Head of caudate nucleus (tissue), 42 donors: Measurements from ENCODE around the gene TBC1D4.

ENCODE experiments used
- DNase-seq, 42 donors: peaks; one replicate each; pipeline versions ENCODE4 v3.0.0 to v3.0.0-alpha.2; 2020 to 2021; ENCODE audit warnings: mixed read lengths in 7 of 42
- intact Hi-C: fragments of 100-400 bp; cut with DNase I; formaldehyde crosslinking; loops from one replicate; pipeline ENCODE4 v1.15.0; 2022

Gene TBC1D4, protein sequence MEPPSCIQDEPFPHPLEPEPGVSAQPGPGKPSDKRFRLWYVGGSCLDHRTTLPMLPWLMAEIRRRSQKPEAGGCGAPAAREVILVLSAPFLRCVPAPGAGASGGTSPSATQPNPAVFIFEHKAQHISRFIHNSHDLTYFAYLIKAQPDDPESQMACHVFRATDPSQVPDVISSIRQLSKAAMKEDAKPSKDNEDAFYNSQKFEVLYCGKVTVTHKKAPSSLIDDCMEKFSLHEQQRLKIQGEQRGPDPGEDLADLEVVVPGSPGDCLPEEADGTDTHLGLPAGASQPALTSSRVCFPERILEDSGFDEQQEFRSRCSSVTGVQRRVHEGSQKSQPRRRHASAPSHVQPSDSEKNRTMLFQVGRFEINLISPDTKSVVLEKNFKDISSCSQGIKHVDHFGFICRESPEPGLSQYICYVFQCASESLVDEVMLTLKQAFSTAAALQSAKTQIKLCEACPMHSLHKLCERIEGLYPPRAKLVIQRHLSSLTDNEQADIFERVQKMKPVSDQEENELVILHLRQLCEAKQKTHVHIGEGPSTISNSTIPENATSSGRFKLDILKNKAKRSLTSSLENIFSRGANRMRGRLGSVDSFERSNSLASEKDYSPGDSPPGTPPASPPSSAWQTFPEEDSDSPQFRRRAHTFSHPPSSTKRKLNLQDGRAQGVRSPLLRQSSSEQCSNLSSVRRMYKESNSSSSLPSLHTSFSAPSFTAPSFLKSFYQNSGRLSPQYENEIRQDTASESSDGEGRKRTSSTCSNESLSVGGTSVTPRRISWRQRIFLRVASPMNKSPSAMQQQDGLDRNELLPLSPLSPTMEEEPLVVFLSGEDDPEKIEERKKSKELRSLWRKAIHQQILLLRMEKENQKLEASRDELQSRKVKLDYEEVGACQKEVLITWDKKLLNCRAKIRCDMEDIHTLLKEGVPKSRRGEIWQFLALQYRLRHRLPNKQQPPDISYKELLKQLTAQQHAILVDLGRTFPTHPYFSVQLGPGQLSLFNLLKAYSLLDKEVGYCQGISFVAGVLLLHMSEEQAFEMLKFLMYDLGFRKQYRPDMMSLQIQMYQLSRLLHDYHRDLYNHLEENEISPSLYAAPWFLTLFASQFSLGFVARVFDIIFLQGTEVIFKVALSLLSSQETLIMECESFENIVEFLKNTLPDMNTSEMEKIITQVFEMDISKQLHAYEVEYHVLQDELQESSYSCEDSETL (N-terminal part only)

DNA sequence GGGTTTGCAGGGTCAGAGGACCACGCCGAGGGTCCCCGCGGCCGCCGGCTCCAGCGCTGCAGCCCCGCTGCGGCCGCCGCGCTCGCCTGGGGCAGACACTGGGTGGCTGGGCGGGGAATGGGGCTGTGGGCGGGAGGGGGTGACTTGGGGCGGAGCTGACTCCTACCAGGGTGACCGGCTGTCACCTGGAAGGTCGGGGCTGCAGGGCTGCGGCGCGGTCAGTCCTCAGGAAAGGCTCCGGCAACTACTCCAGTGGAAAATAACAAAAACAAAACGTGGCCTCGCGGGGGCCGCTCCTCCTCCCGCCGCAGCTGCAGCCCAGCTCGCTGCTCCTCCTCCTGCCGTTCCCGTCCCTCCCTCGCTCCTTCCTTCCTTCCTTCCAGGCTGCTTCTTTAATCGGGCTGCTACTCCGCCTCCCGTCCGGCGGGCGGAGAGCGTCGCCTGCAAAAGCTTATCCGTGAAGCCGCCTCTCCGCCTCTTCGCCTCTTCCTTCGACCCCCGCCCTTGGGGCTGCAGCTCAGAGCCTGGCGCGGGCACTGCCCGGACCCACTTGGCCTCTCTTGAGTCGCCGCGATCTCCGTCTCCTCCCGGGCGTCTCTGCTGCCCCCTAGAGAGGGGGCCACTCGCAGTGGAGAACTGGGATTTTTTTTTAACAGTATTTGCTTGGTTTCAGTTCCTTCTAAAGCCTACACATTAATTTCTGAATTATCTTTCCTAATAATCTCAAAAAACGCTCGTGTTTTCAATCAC, at the start of gene TBC1D4:
Gene TBC1D4 (minus strand): TSS at position 100 of the 750 bp plus-strand sequence. CDS start 402 bp downstream, outside the sequence.
- DNase-seq = peak; percentile 49 to 91 (median 84)
- intact Hi-C loops = loop anchor here (5.0 to 10.0 kb wide), 2 partner anchors 65 to 107 kb away; partner anchors contain the start of gene UCHL3

- intact Hi-C loops = no loop called here
- no peak for DNase-seq
Observed at GRCh38 chr13:75530549-75530961, 48.6 kb upstream of the TBC1D4 start.

DNA sequence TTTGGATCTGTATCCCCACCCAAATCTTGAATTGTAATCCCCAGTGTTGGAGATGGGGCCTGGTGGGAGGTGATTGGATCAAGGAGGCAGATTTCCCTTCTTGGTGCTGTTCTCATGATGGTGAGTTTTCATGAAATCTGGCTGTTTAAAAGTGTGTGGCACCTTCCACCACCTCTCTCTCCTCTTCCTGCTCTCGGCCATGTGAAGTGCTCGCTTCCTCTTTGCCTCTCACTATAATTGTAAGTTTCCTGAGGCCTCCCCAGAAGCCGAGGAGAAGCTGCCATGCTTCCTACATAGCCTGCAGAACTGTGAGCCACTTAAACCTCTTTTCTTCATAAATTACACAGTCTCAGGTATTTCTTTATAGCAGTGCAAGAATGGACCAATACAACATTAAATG, 40.0 kb upstream of the TBC1D4 start:
- no peak for DNase-seq
- intact Hi-C loops = no loop called here

DNA sequence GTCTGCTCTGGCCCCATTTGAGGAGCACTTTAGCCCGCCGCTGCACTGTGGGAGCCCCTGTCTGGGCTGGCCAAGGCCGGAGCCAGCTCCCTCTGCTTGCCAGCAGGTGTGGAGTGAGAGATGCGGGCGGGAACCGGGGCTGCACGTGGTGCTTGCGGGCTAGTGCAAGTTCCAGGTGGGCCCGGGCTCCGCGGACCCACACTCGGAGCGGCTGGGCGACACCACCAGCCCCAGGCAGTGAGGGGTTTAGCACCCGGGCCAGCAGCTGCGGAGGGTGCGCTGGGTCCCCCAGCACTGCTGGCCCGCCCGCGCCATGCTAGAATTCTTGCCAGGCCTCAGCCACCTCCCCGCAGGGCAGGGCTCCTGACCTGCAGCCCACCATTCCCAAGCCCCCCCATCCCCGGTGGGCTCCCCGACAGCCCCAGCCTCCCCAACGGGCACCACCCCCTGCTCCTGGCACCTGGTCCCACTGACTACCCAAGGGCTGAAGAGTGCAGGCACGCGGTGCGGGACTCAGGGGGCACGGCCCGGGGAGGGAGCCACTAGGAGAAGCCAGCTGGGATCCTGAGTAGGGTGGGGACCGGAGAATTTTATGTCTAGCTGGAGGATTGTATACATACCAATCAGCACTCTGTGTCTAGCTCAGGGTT, 36.6 kb upstream of the TBC1D4 start:
- no peak for DNase-seq
- intact Hi-C loops = no loop called here

- intact Hi-C loops = no loop called here
Observed at GRCh38 chr13:75514080-75514995, 32.4 kb upstream of the TBC1D4 start.

GRCh38 chr13:75513271-75513670, 31.3 kb upstream of the TBC1D4 start:
- intact Hi-C loops = no loop called here
- DNase-seq = no peak

More at GRCh38 chr13:75514080-75514995, 32.4 kb upstream of the TBC1D4 start:
- DNase-seq = no peak

GRCh38 chr13:75512253-75512652, 30.3 kb upstream of the TBC1D4 start:
- DNase-seq = no peak
- intact Hi-C loops = no loop called here

DNA sequence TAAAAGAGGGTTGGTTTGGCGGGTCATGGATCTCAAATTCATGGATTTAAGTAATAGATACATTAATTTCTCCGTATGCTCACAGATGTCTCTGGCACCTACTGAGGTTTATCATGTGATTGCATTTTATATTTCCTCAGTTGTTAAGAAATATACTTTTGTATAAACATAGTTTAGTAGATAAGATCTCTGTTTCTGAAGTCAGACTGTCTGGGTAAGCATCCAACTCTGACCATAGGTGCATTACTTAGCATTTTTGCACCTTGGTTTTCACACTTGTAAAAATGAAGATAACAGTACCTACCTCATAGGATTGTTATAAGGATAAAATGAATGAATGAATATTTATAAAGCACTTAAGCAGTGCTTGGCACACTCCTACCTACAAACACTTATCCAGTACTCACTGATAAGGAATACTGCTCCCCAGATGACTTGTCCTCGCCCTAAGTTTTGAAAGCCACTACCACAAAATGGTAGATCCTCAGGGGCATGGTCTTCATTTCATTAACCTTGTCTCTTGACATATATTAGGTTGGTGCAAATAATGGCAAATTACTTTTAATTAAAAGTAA, 29.2 kb upstream of the TBC1D4 start:
- intact Hi-C loops = loop anchor here (2.0 kb wide), 1 partner anchor 16 kb away; no protein-coding TSS in a partner anchor

GRCh38 chr13:75508002-75508548, 26.1 kb upstream of the TBC1D4 start:
- intact Hi-C loops = no loop called here
- no peak for DNase-seq

More for the DNA sequence above, 29.2 kb upstream of the TBC1D4 start:
- DNase-seq = no peak

GRCh38 chr13:75507027-75508001, 25.3 kb upstream of the TBC1D4 start:
- intact Hi-C loops = no loop called here
- peak in 3 of 42 donors; percentile 5 to 39 (median 15) for DNase-seq

DNA sequence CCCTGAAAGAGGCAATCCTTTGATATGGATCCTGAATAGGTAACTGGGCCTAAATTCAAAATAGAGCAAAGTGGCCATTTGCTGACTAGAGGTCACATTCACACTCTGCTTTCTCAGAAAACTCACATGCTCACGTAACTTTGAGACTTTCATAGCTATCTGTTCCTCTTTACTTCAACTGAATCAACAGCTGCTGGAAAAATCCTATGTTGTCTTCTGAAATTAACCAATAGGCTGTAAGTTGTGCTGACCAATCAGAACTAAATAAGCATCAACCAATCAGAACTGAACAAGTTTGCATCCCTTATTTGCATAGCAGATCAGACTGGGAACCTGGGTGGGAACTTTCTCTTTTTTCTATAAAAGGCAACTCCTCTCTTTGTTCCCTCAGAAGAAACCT, 24.0 kb upstream of the TBC1D4 start:
- intact Hi-C loops = no loop called here
- no peak for DNase-seq

- peak in 1 of 42 donors; percentile 7 for DNase-seq
- intact Hi-C loops = no loop called here
Observed at GRCh38 chr13:75505327-75505726, 23.4 kb upstream of the TBC1D4 start.

GRCh38 chr13:75495938-75496337, 14.0 kb upstream of the TBC1D4 start:
- intact Hi-C loops = no loop called here
- DNase-seq = no peak

GRCh38 chr13:75494491-75494890, 12.5 kb upstream of the TBC1D4 start:
- intact Hi-C loops = no loop called here
- DNase-seq = no peak

DNA sequence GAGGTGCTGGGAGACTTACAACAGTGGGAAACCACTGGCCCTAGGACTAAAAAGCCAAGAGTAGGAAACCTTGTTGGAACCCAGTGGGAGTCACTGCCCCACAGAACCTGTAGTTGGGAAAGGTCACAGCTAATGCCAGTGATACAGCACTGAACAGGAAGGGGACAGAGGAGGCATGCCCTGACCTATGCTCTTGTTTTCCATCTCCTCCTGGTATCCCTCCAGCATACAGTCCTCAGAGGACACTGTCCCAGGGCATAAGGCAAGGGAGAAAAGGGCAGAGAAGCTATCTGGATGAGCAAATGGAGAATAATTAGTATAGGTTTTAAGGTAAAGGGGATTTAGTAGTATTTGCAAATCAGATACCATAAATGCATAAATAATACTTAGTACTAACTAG, 11.2 kb upstream of the TBC1D4 start:
- no peak for DNase-seq
- intact Hi-C loops = no loop called here
